HepG2 (cell line): ENCODE results near the gene SPHK1. TPM values are rescaled to one million over a fixed set of nuclear protein-coding genes. Genes with fewer than 3 reads are reported as not detected.

Experiments used
- ARNTL ChIP-seq: sonication (generic); formaldehyde crosslinking; IDR thresholded peaks from 2 replicates; pipeline ENCODE4 v1.4.0; 2020; ENCODE audit warnings: mild to moderate bottlenecking, missing genetic modification reagents
- ASH2L ChIP-seq: fragments of 300-600, 200-600 bp; sonication (generic); IDR thresholded peaks from 2 replicates; pipeline ENCODE4 v1.7.0; 2017; ENCODE audit warnings: low read depth, mild to moderate bottlenecking, moderate library complexity, mixed read lengths, low read length; ENCODE audit not compliant: insufficient read length
- FIP1L1 ChIP-seq: fragments of 200-400 bp; formaldehyde crosslinking; IDR thresholded peaks from 2 replicates; pipeline ENCODE4 v1.6.1; 2018; ENCODE audit warnings: low read depth, mild to moderate bottlenecking, low read length, moderate library complexity, borderline replicate concordance; ENCODE audit not compliant: insufficient read depth
- FOXA1 ChIP-seq, 2 experiments: fragments of 450-650 bp in 1 of 2; sonication (generic) in 1 of 2; formaldehyde crosslinking in 1 of 2; IDR thresholded peaks; 2 replicates each; pipeline versions ENCODE4 v1.4.0 to v1.6.1; 2016 to 2020; ENCODE audit warnings: missing genetic modification reagents in 1 of 2
- FOXA3 ChIP-seq: IDR thresholded peaks from 2 replicates; pipeline ENCODE4 v1.6.1; 2016; ENCODE audit warnings: missing genetic modification reagents, missing compliant biosample characterization
- FOXK2 ChIP-seq: fragments of 450-650 bp; IDR thresholded peaks from 2 replicates; pipeline ENCODE4 v1.6.1; 2016
- GTF3A ChIP-seq: sonication (generic); formaldehyde crosslinking; conservative IDR thresholded peaks from 2 replicates; pipeline ENCODE4 v1.4.0; 2020; ENCODE audit warnings: mild to moderate bottlenecking, missing genetic modification reagents
- MBD4 ChIP-seq: IDR thresholded peaks from 2 replicates; pipeline ENCODE4 v1.6.1; 2012; ENCODE audit warnings: low read length, inconsistent platforms, borderline replicate concordance
- MTA1 ChIP-seq: sonication (generic); formaldehyde crosslinking; IDR thresholded peaks from 2 replicates; pipeline ENCODE4 v1.4.0; 2020; ENCODE audit warnings: missing genetic modification reagents, mild to moderate bottlenecking, borderline replicate concordance
- POLR2AphosphoS5 ChIP-seq: IDR thresholded peaks from 2 replicates; pipeline ENCODE4 v1.6.1; 2012; ENCODE audit warnings: low read depth, low read length
- RBM22 ChIP-seq: fragments of 200-400 bp; formaldehyde crosslinking; optimal IDR thresholded peaks from 2 replicates; pipeline ENCODE3; 2017; ENCODE audit warnings: mild to moderate bottlenecking, low read length, moderate library complexity
- RBM39 ChIP-seq: fragments of 200-400 bp; formaldehyde crosslinking; IDR thresholded peaks from one replicate; pipeline ENCODE4 v1.6.1; 2018; ENCODE audit warnings: antibody characterized with exemption, mild to moderate bottlenecking, low read depth, low read length; ENCODE audit not compliant: poor library complexity, severe bottlenecking
- SALL2 ChIP-seq: sonication (generic); formaldehyde crosslinking; IDR thresholded peaks from 2 replicates; pipeline ENCODE4 v1.8.1; 2023; ENCODE audit warnings: mild to moderate bottlenecking, missing genetic modification reagents, inconsistent platforms
- SSRP1 ChIP-seq: IDR thresholded peaks from 2 replicates; pipeline ENCODE4 v1.6.1; 2016; ENCODE audit warnings: control low read depth
- ZC3H4 ChIP-seq: sonication (generic); formaldehyde crosslinking; IDR thresholded peaks from 2 replicates; pipeline ENCODE4 v1.4.0; 2020; ENCODE audit warnings: missing genetic modification reagents, borderline replicate concordance
- ZNF598 ChIP-seq: sonication (generic); formaldehyde crosslinking; IDR thresholded peaks from 2 replicates; pipeline ENCODE4 v1.5.1; 2020; ENCODE audit warnings: mild to moderate bottlenecking, missing genetic modification reagents, borderline replicate concordance
- ZNF768 ChIP-seq: sonication (generic); formaldehyde crosslinking; IDR thresholded peaks from 2 replicates; pipeline ENCODE4 v1.4.0; 2020; ENCODE audit warnings: missing genetic modification reagents
- ZNF816 ChIP-seq: sonication (generic); formaldehyde crosslinking; IDR thresholded peaks from 2 replicates; pipeline ENCODE4 v1.8.0; 2022; ENCODE audit warnings: missing genetic modification reagents, mild to moderate bottlenecking, borderline replicate concordance
- ZNF891 ChIP-seq: sonication (generic); formaldehyde crosslinking; IDR thresholded peaks from 2 replicates; pipeline ENCODE4 v1.5.0; 2020; ENCODE audit warnings: mild to moderate bottlenecking, missing genetic modification reagents
- polyA plus RNA-seq, 8 experiments: library from polyadenylated mRNA; depleted of rRNA in 3 of 8; stranded (reverse) in 7 of 8; unstranded in 1 of 8; fragments of >200 nt; fragmentation: Illumina TruSeq in 4 of 8; extraction: Trizol in 4 of 8; gene quantifications; 2 replicates each; pipeline versions ENCODE4 v1.2.1 to v1.2.3, GENCODE V29; 2011 to 2016; ENCODE audit warnings: low read depth in 4 of 8, missing spikeins in 1 of 8, mixed read lengths in 1 of 8; ENCODE audit not compliant: insufficient read depth in 1 of 8
- total RNA-seq, 5 experiments: library from RNA; depleted of rRNA; stranded (reverse); fragments of >200 nt; fragmentation: Illumina TruSeq; extraction: Trizol; gene quantifications; 2 replicates each; pipeline ENCODE4 v1.2.3, GENCODE V29; 2016; ENCODE audit warnings: low read depth in 1 of 5
- TF ChIP-seq, protein P1 (sequence below): sonication (generic); formaldehyde crosslinking; IDR thresholded peaks from 2 replicates; pipeline ENCODE4 v1.8.1; 2023; ENCODE audit warnings: mild to moderate bottlenecking, inconsistent platforms, moderate library complexity, missing genetic modification reagents, borderline replicate concordance
- TF ChIP-seq, protein P2 (sequence below): sonication (generic); formaldehyde crosslinking; IDR thresholded peaks from 2 replicates; pipeline ENCODE4 v1.5.1; 2020; ENCODE audit warnings: mild to moderate bottlenecking, missing genetic modification reagents, moderate library complexity
- TF ChIP-seq, protein P3 (sequence below): sonication (generic); formaldehyde crosslinking; IDR thresholded peaks from 2 replicates; pipeline ENCODE4 v1.5.0; 2020; ENCODE audit warnings: mild to moderate bottlenecking, missing genetic modification reagents, moderate library complexity

SPHK1 gene
- total and polyA plus RNA-seq, 2 of the 13 experiments (the other 11 are each of a cell fraction or from before 2014, with no cell fraction given): 129 to 160 TPM

DNA sequence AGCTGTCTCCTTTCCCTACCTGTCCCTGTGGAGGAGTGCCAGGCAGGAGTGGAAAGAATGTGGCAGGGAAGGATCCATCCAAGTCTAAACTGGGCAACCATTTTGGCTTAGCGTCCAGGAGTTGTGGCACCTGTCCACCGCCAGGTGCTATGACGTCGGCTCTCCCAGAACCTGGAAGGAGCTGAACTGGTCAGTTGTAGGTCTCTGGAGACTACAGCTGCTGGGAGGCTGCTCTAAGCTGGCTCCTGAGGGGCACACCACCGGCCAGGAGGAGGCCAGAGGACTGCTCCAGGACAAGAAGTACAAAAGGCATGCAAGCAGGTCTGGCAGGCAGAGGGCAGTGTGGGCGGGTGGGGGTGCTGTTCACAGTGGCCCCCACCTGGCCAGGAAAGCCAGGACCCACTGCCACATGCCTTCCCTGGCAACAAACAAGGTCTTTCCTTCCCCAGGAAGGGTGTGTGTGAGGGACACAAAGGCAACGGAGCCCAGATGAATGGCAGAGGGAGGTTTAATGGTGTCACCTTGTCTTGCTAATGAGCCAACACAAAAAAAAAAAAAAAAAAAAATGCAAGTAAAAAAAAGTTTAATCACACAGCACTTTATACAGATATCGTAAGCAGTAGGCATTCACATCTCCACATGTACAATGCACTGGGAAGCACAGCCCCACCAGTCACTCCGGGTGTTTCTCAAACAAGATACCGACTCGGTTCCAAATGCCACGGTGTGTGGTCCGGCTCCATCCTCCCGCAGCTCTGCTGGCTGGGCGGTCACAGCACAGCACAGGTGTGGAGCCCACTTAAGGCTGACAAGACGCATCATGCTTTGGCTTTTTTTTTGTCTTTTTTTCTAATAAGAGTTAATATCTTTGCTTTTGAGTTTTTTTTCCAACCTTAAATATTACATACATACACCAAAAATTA is 4.8 kb downstream of the SPHK1 start (continued):
- no peak for TF ChIP-seq ARNTL
- TF ChIP-seq ZNF891 (CRISPR knock-in tag): peak; percentile 72; the same call in 1 of the 2 replicates
- no peak for TF ChIP-seq FIP1L1
- no peak for TF ChIP-seq GTF3A (CRISPR knock-in tag)
- peak; percentile 54; the same call in 1 of the 2 replicates for TF ChIP-seq SALL2 (CRISPR knock-in tag)
- TF ChIP-seq FOXK2: no peak
- TF ChIP-seq FOXA1 (IDR thresholded peaks at IDR 0.05): no peak
- TF ChIP-seq FOXA1 (CRISPR knock-in tag; IDR thresholded peaks at IDR 0.05): peak; percentile 21; the same call in 1 of the 2 replicates
- peak; percentile 26 for TF ChIP-seq RBM39
- TF ChIP-seq, protein P1, sequence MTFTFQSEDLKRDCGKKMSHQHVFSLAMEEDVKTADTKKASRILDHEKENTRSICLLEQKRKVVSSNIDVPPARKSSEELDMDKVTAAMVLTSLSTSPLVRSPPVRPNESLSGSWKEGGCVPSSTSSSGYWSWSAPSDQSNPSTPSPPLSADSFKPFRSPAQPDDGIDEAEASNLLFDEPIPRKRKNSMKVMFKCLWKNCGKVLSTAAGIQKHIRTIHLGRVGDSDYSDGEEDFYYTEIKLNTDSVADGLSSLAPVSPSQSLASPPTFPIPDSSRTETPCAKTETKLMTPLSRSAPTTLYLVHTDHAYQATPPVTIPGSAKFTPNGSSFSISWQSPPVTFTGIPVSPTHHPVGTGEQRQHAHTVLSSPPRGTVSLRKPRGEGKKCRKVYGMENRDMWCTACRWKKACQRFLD (CRISPR knock-in tag): no peak
- peak; percentile 95 for TF ChIP-seq RBM22
- TF ChIP-seq ZNF768: peak; percentile 29; the same call in 1 of the 2 replicates
- TF ChIP-seq MTA1: peak; percentile 40; the same call in 1 of the 2 replicates
- peak; percentile 93; the same call in 1 of the 2 replicates for TF ChIP-seq SSRP1 (CRISPR knock-in tag)
- TF ChIP-seq POLR2AphosphoS5: peak; percentile 44; the same call in 1 of the 2 replicates
- peak; percentile 5; the same call in 1 of the 2 replicates for TF ChIP-seq FOXA3
- TF ChIP-seq, protein P2, sequence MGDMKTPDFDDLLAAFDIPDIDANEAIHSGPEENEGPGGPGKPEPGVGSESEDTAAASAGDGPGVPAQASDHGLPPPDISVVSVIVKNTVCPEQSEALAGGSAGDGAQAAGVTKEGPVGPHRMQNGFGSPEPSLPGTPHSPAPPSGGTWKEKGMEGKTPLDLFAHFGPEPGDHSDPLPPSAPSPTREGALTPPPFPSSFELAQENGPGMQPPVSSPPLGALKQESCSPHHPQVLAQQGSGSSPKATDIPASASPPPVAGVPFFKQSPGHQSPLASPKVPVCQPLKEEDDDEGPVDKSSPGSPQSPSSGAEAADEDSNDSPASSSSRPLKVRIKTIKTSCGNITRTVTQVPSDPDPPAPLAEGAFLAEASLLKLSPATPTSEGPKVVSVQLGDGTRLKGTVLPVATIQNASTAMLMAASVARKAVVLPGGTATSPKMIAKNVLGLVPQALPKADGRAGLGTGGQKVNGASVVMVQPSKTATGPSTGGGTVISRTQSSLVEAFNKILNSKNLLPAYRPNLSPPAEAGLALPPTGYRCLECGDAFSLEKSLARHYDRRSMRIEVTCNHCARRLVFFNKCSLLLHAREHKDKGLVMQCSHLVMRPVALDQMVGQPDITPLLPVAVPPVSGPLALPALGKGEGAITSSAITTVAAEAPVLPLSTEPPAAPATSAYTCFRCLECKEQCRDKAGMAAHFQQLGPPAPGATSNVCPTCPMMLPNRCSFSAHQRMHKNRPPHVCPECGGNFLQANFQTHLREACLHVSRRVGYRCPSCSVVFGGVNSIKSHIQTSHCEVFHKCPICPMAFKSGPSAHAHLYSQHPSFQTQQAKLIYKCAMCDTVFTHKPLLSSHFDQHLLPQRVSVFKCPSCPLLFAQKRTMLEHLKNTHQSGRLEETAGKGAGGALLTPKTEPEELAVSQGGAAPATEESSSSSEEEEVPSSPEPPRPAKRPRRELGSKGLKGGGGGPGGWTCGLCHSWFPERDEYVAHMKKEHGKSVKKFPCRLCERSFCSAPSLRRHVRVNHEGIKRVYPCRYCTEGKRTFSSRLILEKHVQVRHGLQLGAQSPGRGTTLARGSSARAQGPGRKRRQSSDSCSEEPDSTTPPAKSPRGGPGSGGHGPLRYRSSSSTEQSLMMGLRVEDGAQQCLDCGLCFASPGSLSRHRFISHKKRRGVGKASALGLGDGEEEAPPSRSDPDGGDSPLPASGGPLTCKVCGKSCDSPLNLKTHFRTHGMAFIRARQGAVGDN (CRISPR knock-in tag): peak; percentile 2; the same call in 1 of the 2 replicates
- TF ChIP-seq MBD4: 0 out of 2 replicates have a peak, but pooled peaks have one; percentile 17
- TF ChIP-seq ZC3H4 (CRISPR knock-in tag): peak; percentile 77; the same call in 1 of the 2 replicates
- TF ChIP-seq ZNF816 (CRISPR knock-in tag): no peak
- TF ChIP-seq, protein P3, sequence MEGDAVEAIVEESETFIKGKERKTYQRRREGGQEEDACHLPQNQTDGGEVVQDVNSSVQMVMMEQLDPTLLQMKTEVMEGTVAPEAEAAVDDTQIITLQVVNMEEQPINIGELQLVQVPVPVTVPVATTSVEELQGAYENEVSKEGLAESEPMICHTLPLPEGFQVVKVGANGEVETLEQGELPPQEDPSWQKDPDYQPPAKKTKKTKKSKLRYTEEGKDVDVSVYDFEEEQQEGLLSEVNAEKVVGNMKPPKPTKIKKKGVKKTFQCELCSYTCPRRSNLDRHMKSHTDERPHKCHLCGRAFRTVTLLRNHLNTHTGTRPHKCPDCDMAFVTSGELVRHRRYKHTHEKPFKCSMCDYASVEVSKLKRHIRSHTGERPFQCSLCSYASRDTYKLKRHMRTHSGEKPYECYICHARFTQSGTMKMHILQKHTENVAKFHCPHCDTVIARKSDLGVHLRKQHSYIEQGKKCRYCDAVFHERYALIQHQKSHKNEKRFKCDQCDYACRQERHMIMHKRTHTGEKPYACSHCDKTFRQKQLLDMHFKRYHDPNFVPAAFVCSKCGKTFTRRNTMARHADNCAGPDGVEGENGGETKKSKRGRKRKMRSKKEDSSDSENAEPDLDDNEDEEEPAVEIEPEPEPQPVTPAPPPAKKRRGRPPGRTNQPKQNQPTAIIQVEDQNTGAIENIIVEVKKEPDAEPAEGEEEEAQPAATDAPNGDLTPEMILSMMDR (CRISPR knock-in tag): peak; percentile 52
- TF ChIP-seq ZNF598 (CRISPR knock-in tag): peak; percentile 4; the same call in 1 of the 2 replicates
- peak; percentile 28 for TF ChIP-seq ASH2L
